HG02885 (cell line): ENCODE results near the gene LSG1.
A peak's percentile ranks its signal among the peaks of the same experiment; 100 is the strongest.
"Not testable (repeated sequence)": the region's sequence is repeated elsewhere in the genome, so short reads cannot be mapped to it uniquely, and the experiment has no call there.

Experiments used
- ATAC-seq: cut with Tn5 transposase; IDR thresholded peaks from one replicate; pipeline ENCODE4 v1.9.1; 2021; ENCODE audit warnings: mild to moderate bottlenecking; ENCODE audit not compliant: unreplicated experiment, poor library complexity

The LSG1 gene

GRCh38 chr3:194659778-194660177 is 12.2 kb downstream of the LSG1 start:
- no peak for ATAC-seq

GRCh38 chr3:194658477-194659242 is 13.3 kb downstream of the LSG1 start:
- no peak for ATAC-seq

DNA sequence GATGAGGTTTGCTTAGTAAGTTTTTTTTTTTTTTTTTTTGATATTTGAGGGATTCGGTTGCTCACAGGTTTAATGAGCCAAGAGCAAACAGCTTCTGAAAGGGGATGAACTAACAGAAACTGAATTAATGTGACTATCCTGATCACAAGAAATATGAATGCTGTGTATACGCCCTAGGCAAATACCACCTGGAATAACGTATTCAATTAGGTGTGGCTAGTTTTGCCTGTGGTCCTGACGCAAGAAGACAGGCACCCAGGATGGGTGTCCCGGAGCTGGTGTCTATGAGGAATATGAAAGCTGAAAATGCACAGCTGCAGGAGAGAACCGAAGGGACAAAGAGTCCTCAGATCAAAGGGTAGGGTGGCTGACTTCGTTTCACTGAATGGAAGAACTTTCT is 14.6 kb downstream of the LSG1 start:
- ATAC-seq: no peak

DNA sequence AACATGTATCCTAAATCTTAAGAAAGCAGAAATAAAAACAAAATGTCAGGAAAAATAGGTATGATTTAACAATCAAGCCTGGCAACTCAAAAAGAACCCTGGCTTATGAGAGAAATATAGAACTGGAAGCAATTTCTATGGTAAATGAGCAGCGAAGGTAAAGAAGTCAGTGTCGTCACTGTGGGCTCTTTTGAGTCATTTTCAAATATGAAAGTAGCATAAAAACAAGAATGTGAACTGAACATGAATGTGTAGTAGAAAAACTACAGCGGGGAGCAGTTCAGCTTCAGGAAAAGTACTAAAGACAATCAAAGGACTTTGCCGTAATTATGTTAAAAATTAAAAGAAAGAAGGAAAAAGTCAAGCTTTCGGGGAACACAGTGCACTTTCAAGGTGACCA is 17.5 kb downstream of the LSG1 start:
- ATAC-seq: peak; percentile 50

GRCh38 chr3:194647747-194648146 is 24.2 kb downstream of the LSG1 start:
- ATAC-seq: no peak

DNA sequence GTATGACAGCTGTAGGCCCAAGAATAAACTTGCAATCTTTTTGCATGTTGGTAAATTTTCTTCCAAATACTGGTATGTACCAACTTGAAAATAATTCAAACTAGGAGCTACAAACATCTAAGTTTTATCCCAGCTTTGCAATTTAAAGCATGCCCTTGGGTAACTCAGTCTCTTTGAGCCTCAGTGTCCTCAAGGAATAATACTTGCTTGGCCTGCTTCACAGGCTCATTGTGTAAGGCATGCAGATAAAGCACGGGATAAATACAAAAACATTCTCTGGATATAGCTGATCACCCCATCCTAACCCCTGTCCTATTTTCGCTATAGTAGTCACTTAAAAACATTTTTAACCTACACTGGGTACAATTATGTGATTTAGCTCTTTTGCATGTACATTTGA is 29.2 kb downstream of the LSG1 start:
- no peak for ATAC-seq

DNA sequence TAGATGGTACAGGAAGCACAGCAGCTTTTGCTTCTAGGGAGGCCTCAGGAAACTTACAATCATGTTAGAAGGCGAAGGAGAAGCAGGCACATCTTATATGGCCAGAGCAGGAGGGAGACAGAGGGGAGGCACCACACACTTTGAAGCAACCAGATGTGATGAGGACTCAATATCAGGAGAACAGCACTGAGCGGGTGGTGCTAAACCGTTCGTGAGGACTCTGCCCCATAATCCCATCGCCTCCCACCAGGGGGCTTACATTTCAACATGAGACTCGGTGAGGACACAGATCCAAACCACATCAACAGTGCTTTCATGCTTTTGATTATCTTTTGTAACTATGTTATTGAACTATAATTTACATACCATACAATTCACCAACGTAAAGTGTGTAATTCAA is 31.2 kb downstream of the LSG1 start:
- no peak for ATAC-seq

- ATAC-seq: no peak
Measured at GRCh38 chr3:194638991-194639605, 32.9 kb downstream of the LSG1 start.

DNA sequence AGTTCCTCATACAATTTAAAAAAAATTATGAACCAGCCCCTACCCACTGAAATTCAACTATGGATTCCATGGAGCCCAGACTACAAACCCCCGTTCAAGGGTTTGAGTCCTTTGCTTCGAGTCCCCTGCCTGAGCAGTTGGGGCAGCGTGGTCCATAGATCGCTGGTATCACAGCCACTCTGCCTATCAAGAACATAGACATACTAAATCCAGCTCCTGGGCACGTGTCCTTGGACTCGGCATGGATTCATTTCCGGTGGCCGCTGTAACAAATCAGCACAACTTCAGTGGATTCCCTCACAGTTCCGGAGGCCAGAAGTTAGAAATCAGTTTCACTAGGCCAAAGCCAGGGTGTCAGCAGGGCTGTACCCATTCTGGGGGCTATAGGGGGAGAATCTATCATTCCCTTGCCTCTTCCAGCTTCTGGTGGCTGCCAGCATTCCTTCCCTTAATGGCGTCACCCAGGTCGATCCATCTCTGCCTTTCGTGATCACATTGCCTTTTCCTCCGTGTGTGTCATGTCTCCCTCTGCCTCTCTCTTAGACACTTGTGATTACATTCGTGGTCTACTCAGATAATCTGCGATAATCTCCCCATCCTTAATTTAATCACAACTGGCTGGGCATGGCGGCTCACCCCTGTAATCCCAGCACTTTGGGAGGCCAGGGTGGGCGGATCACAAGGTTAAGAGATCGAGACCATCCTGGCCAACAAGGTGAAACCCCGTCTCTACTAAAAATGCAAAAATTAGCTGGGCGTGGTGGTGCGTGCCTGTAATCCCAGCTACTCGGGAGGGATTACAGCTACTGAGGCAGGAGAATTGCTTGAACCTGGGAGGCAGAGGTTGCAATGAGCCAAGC is 34.2 kb downstream of the LSG1 start:
- no peak for ATAC-seq

- ATAC-seq: no peak
Measured at GRCh38 chr3:194637066-194637465, 34.9 kb downstream of the LSG1 start.

DNA sequence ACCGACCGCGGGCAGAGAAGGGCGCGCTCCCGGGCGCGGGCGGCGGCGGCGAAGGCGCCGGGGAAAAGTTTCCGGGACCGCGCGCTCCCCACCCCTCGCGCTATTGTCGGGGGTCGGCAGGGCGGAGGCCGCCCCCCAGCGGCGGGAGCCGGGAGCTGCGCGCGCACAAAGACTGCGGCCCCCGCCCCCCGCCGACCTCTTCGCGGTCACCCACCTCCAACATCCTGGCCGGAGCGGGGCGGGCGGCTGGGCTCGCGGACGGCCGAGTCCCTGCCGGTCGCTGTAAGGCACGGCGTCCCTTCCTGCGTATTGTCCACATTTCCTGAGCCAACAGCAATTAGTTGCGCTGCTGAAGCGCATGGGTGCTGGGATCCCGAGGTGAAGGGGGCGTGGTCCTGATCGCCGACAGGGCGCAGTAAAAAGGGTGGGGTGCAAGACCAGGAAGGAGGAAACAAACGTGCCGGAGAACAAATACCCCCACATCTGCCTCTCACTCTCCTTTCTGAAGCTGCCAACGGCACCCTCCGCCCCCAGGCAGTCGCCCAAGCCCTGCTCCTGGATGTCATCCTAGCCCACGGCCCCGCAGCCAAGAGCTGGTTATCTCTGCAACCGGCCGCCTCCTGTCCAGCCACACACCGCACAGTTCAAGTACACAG is 38.5 kb downstream of the LSG1 start, which contains the start of gene TMEM44:
TMEM44 (minus strand) TSS at position 71 of the 656 bp plus-strand sequence. CDS start 204 bp downstream, outside the sequence.
- peak; percentile 90 for ATAC-seq

- peak; percentile 57 for ATAC-seq
Measured at GRCh38 chr3:194632809-194633348, 39.1 kb downstream of the LSG1 start.

DNA sequence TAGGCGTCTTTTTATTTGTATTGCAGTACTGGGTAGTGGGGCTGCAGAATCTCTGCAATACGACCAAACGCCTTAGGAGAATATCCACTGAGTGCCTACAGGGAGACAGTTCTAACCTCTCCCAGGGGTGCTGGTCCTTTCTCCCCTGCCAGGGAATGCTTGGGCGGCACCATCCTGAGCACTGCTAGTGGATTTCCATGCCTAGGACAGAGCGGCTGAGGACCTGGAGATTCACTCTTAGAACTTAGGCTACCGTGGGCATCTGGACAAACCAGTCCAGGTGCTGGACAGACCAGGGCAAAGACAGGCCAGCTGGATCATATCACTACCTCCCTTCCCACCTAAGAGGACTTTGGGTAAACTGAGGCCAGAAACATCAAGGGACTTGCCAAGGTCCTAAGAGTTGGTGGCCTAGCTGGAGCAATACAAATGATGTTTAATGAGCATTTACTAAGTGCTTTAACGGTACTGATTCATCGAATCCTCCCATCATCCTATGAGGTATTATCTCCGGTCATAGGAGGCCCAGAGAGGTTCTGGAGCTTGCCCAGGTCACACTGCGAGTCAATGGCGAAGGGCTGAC is 39.7 kb downstream of the LSG1 start:
- no peak for ATAC-seq

DNA sequence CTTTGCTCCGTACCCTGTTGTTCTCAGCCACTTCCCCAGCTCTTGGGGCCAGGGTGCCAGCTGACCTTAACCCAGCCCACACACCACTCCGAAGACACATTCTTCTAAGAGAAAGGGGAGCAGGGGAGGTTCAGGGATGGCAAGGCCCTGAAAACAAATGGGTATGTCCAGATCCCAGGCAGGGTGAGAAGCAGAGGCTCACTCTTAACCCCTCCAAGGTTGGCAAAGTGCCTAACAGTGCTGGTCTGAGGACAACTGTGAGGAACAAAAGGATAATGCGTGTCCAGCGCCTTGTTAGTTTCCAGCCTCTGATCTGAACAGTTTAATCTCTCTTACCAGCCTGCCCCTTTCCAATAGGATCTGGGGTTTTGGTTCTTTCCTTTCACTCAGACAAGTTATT is 40.3 kb downstream of the LSG1 start:
- no peak for ATAC-seq

DNA sequence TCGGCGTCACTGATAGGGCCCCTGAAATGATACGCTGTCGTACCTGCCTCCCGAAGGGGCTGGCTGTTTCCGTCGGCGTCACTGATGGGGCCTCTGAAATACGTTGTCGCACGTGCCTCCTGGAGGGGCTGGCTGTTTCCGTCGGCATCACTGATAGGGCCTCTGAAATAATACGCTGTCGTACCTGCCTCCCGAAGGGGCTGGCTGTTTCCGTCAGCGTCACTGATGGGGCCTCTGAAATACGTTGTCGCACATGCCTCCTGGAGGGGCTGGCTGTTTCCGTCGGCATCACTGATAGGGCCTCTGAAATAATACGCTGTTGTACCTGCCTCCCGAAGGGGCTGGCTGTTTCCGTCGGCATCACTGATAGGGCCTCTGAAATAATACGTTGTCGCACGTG is 41.3 kb downstream of the LSG1 start:
- not testable (repeated sequence) for ATAC-seq

- no peak for ATAC-seq
Measured at GRCh38 chr3:194624956-194625355, 47.0 kb downstream of the LSG1 start.

GRCh38 chr3:194623449-194624290 is 48.3 kb downstream of the LSG1 start:
- ATAC-seq: no peak

DNA sequence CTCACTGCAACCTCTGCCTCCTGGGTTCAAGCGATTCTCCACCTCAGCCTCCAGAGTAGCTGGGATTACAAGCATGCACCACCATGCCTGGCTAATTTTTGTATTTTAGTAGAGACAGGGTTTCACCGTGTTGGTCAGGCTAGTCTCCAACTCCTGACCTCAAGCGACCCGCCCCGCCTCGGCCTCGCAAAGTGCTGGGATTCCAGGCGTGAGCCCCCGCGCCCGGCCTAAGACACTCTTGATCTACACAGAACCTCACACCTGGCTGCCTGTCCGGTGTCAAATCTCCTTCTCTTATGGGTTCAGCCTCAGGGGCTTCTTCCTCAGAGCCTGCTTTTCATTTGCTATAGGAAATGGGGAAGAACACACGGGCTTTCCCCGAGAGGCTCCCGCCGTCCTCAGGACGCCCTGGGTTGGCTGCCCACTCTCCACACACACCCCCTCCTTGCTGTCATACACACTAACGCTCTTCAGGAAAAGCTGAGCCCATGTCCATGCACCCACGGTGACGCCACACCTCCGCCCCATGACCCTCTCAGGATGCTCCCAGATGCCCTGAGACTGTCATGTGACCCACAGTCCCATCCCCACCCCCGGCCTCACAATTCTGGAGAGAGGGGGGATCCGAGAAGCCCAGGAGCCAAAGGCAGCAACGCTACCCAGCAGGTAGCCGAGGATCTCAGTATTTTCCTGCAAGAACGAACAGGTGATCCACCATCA is 49.2 kb downstream of the LSG1 start:
- ATAC-seq: no peak
